ENCODE data around the gene IGF2BP2.
"Not testable (repeated sequence)": the region's sequence is repeated elsewhere in the genome, so short reads cannot be mapped to it uniquely, and the experiment has no call there.

IGF2BP2 gene

DNA sequence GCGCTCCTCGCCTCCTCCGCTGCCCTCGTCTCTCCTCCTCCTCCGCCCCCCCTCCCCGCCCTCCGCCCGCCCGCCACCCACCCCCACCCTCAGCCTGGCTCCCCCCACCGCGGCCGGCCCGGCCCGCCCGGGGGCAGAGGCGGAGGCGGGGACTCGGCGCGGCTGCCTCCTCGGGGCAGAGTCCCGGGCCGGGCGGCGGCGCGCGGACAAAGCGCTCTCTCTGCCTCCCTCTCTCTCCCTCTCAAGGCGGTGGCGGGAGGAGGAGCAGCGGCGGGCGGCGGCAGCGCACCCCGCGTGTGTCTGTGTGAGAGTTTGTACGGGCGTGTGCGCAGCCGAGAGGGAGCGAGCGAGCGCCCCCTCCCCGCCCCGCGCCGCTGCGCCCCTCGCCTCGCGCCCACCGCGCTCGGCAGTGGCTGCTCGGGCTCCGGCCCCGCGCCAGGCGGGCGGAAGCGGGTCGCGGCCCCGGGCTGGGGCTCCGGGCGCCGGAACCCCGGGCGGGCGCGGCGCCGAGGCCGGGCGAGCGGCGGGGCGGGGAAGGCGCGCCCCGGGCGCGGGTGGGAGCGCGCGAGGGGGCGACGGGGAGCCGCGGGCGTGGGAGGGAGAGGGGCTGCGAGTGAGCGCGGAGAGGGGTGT lies at the start of gene IGF2BP2:
IGF2BP2 (minus strand) TSS at position 37 of the 633 bp plus-strand sequence. CDS start 82 bp downstream, outside the sequence.
- DNase-seq (ENCODE audit: low spot score) = peak; percentile 87

DNA sequence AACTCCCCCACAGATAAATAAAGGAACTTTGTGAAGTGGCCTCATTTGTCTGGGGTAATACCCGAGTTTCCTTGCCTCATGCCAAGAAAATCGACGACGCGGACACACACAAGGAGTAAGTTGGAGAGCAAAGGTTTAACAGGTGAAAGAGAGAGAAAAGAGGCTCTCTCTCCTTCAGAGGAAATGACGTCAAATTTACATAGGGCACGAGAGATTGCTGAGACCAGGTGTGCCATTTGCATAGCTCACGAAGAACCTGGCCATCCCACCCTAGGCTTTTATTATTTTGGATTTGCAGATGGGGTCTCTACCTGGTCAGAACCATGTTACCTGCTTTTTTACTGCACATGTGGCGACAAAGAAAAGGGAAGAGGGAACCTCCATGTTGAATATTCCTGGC lies 49.3 kb upstream of the IGF2BP2 start:
- no peak for DNase-seq (ENCODE audit: low spot score)

DNA sequence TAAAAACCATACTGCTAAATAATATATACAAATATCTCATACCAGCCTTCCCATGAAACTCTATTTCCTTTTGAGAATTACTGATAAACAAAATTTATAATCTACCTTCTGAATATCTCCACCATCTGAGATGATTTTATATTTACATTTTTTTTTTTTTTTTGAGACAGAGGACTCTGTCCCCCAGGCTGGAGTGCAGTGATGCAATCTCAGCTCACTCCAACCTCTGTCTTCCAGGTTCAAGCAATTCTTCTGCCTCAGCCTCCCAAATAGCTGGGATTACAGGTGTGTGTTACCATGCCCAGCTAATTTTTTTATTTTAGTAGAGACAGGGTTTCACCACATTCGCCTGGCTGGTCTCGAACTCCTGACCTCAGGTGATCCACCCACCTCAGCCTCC lies 42.8 kb upstream of the IGF2BP2 start:
- DNase-seq (ENCODE audit: low spot score) = no peak

DNA sequence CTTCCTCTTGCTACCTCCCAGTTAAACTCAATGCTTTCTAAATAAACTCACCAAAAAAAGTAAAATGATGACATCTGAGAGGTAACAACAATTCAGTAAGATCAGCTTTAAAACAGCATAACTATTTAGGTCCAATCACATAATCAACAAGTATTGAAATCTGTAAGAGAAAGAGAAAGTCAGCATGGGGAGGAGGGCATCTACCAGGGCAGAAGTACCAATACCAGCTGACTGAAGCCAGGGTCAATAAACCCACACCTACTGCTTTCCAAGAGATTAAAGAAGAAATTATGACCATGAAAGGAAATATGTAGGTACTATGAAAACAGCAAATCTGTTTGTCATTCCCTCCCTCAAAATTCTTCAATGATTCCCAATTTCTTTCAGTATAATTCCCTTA lies 42.2 kb upstream of the IGF2BP2 start:
- DNase-seq (ENCODE audit: low spot score) = no peak

DNA sequence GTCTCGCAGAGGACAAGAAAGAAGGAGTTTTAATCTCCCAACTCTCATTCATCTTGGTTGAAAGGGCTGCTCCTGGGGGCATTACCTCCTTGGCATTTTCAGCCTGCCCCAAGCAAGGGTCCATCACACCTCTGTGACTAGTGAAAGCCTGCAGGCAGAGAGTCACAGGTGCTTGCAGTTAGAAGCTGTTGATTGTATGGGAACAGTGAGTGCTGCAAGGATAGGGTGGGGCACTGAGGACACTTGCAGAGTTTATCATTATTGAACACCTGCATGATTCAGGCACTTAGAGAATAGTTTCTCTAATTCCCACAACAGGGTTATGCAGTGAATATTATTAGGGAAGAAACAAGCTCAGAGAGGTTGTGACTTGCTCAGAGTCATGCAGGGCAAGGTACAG lies 41.7 kb upstream of the IGF2BP2 start:
- DNase-seq (ENCODE audit: low spot score) = no peak

DNA sequence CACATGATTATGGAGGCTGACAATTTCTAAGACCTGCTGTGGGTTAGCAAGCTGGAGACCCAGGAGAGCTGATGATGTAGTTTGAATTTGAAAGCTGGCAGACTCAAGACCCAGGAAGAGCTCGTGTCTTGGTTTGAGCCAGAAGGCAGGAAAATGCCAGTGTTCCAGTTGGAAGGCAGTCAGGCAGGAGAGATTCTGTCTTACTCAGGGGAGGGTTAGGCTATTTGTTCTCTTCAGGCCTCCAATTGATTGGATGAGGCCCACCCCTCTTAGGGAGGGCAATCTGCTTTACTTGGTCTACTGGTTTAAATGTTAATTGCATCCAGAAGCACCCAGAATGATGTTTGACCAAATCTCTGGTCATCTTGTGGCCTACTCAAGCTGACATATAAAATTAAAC lies 40.4 kb upstream of the IGF2BP2 start:
- DNase-seq (ENCODE audit: low spot score) = no peak

DNA sequence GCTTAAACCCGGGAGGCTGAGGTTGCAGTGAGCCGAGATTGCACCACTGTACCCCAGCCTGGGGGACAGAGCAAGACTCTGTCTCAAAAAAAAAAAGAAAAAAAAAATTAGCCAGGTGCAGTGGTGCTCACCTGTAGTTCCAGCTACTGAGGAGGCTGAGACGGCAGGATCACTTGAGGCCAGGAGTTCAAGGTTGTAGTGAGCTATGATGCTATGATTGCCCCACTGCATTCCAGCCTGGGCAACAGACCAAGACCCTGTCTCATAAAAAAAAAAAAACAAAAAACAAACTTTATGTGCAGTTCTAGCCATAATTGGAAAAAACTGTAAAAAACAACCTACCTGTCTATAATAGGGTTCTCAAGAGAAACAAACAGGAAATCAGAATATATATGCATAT lies 39.9 kb upstream of the IGF2BP2 start:
- no peak for DNase-seq (ENCODE audit: low spot score)

DNA sequence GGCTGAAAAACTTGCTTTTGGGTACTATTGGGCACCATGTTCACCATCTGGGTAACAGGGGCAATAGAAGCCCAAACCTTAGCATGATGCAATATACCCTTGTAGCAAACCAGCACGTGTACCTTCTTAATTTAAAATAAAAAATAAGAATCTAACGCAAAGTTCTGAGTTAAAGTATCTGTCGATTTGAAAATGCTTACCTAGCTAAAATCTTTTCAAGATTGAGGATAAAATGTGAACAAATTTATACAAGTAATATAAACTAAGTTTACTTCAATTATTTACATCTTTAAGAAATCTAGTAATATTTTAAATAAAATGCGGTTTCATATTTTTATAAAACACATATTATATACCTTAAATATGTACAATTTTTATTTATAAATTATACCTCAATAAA lies 38.1 kb upstream of the IGF2BP2 start:
- no peak for DNase-seq (ENCODE audit: low spot score)

DNA sequence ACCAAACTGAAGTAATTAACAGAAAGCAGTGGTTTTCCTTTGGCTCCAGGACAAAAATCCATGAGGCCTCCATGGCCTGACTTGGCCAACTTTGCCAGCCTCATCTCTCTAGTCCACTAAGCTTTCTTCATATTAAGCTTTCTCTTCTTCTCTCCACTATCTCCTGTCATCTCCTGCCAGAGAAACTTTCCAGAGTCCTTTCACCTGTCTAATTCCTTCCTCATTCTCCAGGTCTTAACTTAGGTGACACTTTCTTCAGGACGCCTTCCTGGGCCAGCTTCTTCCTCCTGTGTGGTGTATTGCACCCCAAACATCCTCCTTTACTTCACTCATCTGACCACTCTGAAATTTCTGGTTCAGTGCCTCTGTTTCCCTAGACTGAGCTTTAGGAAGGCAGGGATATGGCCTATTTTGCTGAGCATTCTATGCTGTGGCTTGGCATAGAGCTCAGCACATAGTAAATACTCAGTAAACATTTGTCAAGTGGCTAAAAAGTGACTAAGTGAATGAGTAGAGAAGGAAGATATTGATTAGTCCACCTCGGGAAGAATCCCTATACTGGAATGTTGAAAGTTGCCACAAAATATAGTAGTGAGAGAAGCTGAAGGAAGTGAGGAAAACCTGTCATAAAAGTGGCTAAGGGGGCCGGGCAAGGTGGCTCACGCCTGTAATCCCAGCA lies 34.6 kb upstream of the IGF2BP2 start:
- no peak for DNase-seq (ENCODE audit: low spot score)

DNA sequence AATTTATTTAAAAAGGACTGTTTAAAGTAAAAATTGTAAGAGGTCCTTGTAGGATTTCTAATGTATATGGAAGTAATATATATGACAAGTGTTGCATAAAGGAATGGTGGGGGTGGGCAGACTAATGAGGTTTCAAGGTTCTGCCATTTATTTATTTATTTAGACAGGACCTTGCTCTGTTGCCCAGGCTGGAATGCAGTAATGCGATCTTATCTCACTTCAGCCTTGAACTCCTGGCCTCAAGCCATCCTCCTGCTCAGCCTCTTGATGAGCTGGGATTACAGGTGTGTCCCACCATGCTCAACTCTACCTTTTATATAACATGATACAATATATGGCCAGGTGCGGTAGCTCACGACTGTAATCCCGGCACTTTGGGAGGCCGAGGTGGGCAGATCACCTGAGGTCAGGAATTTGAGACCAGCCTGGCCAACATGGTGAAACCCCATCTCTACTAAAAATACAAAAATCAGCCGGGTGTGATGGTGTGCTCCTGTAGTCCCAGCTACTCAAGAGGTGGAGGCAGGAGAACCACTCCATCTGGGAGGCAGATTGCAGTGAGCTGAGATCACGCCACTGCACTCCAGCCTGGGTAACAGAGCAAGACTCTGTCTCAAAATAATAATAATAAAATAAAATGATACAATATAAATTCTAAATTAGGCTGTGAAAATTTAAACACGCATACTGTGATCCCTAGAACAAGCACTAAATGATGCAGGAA lies 33.8 kb upstream of the IGF2BP2 start:
- DNase-seq (ENCODE audit: low spot score) = no peak

DNA sequence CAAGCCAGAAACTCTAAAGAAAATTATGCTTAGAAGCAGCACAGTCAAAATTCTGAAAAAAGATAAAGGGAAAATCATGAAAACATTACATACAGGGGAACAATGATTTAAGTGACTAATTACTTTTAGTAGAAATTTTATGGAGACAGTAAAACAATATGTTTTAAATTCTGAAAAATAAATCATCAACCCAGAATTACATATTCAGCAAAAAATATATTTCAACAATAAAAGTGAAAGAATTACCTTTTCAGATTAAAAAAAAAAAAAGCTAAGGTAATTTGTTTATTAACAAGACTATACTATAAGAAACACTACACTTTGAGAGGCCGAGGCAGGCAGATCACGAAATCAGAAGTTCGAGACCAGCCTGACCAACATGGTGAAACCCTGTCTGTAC lies 32.4 kb upstream of the IGF2BP2 start:
- DNase-seq (ENCODE audit: low spot score) = no peak

DNA sequence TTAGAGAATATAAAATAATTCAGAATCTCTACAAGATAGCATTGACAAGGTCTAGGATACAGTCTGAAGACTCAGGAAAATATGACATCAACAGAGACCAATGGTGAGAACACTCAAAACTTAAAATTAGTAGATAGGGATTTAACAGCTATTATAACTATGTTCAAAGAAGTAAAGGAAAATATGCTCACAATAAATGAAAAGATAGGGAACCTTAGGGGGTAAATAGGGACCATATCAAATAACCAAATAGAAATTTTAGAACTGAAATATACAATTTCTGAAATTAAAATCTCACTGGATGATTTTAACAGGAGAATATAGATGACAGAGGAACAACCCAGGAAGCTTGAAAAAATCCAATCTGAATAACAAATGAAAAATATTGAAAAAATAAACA lies 31.8 kb upstream of the IGF2BP2 start:
- DNase-seq (ENCODE audit: low spot score) = no peak

DNA sequence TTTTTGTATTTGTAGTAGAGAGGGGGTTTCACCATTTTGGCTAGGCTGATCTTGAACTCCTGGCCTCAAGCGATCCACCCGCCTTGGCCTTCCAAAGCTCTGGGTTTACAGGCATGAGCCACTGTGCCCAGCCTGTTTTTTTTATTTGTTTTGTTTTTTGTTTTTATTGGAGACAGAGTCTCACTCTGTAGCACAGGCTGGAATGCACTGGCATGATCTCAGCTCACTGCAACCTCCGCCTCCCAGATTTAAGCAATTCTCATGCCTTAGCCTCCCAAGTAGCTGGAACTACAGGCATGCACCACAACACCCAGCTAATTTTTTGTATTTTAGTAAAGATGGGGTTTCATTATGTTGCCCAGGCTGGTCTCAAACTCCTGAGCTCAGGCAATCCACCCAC lies 28.9 kb upstream of the IGF2BP2 start:
- DNase-seq (ENCODE audit: low spot score) = not testable (repeated sequence)

DNA sequence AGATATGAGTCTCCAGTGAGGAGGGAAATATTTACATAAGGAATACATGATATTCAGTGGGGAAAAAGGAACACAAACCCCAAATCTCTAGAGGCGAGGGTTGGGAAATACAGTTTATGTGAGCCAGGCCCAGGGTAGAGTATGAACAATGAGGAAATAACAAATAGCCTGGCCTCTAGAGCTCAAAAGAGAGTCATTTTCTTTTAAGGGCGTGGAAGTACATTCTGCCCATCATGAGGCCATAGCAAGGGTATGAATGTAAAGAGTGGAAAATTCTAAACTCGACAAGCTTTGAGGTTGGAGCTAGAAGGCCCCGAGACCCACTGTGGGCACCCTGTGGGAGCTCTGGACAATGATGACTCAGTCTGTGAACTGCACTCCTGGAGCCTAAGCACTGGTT lies 27.8 kb upstream of the IGF2BP2 start:
- DNase-seq (ENCODE audit: low spot score) = no peak

DNA sequence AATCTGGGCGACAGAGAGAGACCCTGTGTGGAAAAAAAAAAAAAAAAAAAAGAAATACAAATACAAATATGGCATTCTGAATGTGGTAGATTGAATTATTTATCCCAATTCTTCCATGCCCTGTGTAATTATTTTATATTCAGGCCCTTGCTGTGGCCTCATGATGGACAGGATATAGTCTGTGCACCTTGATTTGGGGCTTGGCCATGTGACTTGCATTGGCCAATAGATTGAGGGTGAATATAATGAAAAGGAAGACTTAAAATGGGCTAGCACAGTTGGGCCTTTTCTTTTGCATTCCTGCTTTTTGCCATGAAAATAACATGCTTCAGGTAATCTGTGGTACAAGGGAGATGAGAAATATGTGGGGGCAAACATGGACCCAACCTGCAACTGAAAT lies 27.1 kb upstream of the IGF2BP2 start:
- no peak for DNase-seq (ENCODE audit: low spot score)

DNA sequence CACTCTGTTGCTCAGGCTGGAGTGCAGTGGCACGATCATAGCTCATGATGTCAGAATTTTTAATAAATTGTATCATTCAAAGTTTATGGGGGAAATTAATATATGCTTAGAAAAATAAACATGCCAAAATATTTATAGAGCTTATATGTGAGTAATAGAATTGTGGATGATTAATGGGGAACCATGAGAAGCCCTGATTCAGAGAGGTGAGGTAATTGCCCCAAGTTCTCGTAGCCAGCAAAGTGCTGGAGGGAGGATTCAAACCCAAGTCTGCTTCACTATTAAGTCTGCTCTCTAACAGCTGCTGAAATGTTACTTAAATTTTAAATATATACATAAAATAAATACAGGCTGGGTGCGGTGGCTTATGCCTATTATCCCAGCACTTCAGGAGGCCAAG lies 26.2 kb upstream of the IGF2BP2 start:
- DNase-seq (ENCODE audit: low spot score) = no peak

DNA sequence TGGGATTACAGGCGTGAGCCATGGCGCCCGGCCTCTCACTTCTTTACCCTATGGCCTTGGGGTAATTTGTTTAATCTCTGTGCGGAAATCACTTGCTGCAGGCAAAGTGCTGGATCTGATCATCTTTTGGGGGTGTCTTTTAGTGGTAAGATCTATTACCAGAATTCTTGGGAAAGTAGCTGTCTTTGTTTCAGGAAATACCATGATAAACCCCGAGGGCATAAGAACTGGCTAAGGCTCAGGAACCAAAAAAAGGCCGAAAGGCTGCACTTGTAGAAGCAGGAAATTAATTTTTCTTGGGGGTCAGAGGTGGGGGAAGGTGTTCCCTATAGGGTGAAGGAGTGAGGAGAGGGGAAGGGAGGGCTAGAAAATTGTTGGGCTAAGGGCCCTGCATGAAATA lies 22.7 kb upstream of the IGF2BP2 start:
- no peak for DNase-seq (ENCODE audit: low spot score)

DNA sequence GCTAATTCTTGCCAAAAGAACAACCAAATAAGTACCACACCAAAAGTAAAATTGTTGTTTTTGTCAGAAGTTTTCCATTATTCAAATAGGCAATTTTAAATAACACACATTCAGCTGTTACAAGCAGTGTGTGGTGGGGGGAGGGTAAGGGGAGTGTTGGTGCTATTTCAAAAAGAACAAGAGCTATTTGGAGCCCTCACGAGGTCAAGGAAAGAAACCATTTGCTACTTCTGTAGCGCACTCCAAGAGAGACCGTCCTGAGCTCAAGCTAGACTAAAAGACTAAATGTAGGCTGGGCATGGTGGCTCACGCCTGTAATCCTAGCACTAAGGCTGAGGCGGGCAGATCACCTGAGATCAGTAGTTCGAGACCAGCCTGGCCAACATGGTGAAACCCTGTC lies 21.2 kb upstream of the IGF2BP2 start:
- DNase-seq (ENCODE audit: low spot score) = no peak

DNA sequence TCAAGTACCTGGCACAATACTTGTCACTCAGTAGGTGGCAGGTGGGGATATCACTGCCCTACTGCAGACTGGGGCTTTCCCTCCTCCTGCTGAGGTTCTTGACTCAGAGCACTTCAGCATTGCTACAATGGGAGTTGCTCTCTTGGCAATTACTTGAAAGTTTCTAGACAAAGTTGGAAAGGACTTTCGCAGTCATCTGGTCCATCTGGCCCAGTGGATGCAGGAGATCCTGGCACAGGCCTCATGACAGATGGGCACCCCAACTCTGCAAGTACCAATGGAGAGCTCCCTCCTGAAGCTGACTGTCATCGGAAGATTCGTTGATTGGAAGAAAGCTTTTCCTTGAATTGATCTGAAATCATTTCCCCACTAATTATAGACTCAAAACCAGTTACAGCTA lies 19.2 kb upstream of the IGF2BP2 start:
- DNase-seq (ENCODE audit: low spot score) = no peak

DNA sequence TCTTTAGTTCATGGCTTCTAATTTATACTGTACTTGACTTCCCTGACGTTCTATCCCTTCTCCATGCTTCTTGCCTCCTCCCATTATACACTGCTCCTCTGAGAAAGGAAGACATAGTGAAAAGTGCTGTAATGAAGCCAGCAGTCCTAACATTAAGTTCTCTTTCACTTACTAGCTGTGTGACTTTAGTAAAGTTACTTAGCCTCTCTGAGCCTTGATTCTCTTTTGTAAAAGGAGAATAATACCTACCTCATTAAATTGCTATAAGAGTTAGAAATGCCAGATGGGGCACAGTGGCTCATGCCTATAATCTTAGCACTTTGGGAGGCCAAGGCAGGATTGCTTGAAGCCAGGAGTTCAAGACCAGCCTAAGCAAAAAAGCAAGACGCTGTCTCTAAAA lies 18.8 kb upstream of the IGF2BP2 start:
- DNase-seq (ENCODE audit: low spot score) = no peak

DNA sequence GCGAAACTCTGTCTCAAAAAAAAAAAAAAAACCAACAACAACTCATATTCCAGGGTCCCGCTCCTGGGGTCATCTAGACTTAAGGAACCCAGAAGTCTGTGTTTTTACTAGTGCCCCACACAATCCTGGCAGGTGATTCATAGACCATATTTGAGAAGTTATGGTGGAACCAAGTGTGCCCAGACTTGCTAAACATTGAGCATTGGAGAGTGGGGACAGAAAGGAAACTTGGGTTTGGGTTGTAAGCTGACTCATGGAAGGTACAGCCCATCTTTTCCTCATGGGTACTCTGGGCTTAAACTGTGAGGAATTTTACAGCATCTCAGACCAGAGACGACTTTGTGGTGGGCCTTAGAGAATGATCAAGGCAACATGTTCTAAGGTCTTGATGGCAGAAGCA lies 18.3 kb upstream of the IGF2BP2 start:
- no peak for DNase-seq (ENCODE audit: low spot score)

DNA sequence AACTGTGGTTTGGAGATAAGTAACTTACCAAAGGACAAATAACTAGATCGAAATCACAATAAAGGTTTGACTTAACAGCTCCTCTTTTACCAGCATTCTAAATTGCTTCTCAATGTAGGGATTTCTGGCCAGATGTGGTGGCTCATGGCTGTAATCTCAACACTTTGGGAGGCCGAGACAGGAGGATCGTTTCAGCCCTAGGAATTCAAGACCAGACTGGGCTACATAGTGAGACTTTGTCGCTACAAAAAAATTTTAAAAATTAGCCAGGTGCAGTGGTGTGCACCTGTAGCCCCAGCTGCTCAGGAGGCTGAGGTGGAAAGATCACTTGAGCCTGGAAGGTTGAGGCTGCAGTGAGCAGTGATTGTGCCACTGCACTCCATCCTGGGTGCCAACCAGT lies 17.4 kb upstream of the IGF2BP2 start:
- DNase-seq (ENCODE audit: low spot score) = no peak

DNA sequence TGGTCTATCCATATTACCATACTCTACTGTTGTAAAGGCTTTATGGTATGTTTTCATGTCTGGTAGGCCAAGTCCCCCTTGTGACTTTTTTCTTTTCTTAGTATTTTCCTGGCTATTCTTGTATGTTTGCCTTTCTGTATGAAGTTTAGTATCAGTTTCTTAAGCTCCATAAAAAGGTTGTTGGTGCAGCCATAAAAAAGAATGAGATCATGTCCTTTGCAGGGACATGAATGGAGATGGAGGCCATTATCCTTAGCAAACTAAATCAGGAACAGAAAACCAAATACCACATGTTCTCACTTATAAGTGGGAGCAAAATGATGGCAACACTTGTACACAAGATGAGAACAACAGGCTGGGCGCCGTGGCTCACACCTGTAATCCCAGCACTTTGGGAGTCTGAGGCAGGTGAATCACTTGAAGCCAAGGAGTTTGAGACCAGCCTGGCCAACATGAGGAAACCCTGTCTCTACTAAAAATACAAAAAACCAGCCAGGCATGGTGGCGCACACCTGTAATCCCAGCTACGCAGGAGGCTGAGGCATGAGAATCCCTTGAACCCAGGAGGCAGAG lies 13.7 kb upstream of the IGF2BP2 start:
- not testable (repeated sequence) for DNase-seq (ENCODE audit: low spot score)

All from SW480 (cell line).